GM21619 (cell line): ENCODE results near the gene POU2AF3.
A peak's percentile ranks its signal among the peaks of the same experiment; 100 is the strongest.
"Not testable (repeated sequence)": the region's sequence is repeated elsewhere in the genome, so short reads cannot be mapped to it uniquely, and the experiment has no call there.

Source experiments
- ATAC-seq: cut with Tn5 transposase; IDR thresholded peaks from one replicate; pipeline ENCODE4 v1.9.1; 2021; ENCODE audit not compliant: unreplicated experiment

Gene POU2AF3, protein sequence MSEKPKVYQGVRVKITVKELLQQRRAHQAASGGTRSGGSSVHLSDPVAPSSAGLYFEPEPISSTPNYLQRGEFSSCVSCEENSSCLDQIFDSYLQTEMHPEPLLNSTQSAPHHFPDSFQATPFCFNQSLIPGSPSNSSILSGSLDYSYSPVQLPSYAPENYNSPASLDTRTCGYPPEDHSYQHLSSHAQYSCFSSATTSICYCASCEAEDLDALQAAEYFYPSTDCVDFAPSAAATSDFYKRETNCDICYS

DNA sequence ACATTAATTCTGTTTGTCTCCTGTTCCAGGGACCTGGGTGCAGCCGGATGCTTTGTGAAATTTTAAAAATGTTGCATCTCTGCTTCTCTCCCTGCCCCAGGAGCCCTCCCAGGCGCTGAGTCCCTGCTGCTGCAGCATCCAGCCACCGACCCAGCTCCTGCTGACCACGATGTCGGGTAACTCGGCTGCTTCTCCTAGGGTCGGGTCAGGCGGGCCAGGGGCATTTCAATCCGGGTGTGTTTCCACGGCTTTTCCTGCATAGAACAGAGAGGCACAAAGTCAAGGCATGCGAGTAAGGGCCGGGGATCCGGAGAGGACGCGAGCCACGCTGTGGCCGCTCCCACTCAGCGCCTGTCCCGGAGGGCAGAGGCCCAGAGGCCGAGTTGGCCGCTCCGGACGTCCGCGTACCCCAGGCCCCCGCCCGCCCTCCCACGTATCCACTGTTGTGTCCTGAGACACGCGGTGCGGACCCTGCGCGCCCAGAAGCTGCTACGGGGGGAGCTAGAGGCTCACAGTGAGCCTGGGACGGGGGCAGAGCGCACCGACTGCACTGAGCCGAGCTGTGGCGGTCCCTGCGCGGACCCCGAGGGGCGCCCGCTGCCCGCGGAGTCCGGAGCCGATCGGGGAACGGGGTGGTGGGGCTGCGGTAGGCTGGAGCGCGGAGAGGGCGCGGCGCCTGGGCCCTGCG lies at the start of gene POU2AF3:
Gene POU2AF3 (plus strand): TSS at position 134 of the 688 bp plus-strand sequence. CDS start 36 bp downstream, at position 170.
- peak; percentile 5 for ATAC-seq

- no peak for ATAC-seq
These were observed 47.4 kb upstream of the POU2AF3 start for GRCh38 chr11:111250936-111251335.

DNA sequence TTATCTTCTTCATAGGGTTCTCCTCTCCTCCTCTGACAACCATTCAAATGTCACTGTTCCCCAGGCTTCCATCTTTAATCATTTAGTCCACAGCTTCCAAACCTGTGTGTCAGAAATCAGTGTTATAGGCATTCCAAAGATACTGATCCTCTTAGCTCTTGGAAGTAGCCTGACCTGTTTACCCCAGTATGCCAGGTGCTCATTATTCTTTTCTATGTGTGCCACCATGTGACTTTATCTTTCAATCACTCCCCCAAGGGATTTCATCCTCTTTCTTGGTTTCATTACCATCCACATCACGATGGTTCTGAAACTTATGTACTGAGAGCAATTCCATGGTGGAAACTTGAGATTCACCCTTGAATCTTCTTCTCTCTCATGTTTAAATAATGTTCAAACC lies 45.2 kb upstream of the POU2AF3 start:
- no peak for ATAC-seq

DNA sequence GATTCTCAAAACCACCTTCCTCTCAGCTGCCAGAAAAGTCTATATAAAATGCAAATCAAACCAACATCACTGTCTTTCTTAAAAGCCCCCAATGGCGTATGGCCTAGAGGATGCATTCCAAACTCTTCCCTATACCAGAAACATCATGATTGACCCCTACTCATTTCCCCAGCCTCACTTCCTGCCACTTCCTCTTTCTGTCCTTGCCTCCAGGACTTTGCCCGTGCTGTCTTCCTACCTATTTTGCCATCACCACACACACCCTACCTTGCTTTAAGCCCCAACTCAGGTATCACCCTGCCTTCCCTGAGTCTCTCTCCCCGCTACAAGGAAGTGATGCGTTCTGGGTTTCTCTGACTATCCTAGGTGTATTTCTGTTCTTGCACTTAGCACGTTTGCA lies 44.7 kb upstream of the POU2AF3 start:
- ATAC-seq = no peak

- ATAC-seq = no peak
These were observed 40.3 kb upstream of the POU2AF3 start for GRCh38 chr11:111258046-111258445.

DNA sequence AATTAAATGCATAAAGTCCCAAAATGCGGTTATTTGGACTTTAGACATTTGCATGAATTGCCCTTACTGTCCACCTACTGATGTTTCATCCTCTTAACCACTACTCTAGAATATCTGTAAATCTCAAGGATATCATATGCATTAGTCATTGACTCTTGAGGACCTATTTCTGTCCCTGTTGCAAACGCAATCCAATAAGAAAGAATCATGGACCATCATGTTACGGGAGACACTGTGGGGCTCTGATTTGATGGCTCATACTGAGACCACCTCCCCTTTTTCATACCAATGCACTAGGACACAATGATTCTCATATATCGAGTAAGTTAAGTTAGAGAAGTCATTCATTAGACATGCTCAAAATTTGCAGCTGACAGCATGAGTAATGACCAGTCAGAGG lies 38.5 kb upstream of the POU2AF3 start:
- no peak for ATAC-seq

GRCh38 chr11:111260811-111261210 lies 37.5 kb upstream of the POU2AF3 start:
- no peak for ATAC-seq

DNA sequence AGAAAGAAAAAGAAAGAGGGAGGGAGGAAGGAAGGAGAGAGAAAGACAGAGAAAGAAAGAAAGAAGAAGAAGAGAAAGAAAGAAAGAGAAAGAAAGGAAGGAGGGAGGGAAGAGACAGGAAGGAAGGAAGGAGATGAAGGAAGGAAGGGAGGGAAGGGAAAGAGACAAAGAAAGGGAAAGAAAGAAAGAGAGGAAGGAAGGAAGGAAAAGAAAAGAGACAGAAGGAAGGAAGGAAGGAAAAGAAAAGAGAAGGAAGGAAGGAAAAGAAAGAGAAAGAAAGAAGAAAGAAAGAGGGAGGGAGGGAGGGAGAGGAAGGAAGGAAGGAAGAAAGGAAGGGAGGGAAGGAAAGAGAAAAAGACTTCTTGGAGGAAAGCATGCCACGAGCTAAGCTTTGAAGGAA lies 33.7 kb upstream of the POU2AF3 start:
- no peak for ATAC-seq

- ATAC-seq = no peak
These were observed 32.9 kb upstream of the POU2AF3 start for GRCh38 chr11:111265421-111265820.

- not testable (repeated sequence) for ATAC-seq
These were observed 30.0 kb upstream of the POU2AF3 start for GRCh38 chr11:111268303-111268702.

DNA sequence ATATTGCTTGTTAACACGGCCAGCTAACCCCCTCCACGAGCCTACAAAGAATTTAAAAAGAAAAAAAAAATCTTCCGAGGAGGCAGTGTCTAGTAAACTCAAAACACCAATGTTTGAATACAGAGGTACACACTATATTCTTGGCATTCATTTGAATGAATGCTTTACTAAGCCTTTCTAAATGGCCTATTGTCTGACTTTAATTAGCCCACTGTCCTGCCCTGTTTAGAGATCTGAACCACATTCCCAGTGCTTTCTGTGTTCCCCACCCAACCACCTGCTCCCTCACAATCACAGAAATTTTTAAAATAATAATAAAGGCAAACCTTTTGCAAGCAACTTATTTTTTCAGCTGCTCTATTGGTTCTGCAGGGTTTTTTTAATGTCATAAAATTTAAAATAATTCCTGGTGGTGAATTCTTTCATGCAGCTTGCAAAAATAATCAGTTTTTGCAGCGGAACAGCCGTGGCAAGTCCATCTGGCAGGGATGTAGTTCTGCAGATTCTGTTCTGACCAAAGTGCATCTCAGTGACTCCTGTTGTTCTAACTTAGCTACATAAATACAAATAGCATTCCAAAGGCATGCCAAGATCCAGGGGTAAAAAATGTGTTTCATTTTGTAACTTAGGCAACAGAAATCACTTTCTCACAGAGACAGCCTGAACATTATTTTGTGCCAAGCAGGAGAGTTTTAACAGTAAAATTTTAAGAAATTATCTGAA lies 29.0 kb upstream of the POU2AF3 start:
- ATAC-seq = no peak

DNA sequence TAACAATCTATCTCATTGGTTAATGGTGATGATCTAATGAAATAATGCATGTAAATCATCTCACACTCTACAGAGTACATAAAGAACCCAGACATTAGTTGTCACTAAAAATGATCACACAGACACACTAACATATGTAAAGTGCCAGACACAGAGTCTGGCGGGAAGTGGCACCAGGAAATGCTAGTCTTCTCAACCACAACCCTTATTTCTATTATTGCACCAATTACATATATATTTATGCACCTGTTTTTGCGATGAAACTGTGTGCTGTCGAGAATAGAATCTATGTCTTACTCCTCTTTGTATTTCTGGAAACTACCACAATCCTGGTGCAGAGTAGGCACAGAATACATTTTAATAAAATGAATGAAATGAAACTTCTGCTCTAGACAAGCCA lies 25.9 kb upstream of the POU2AF3 start:
- ATAC-seq = no peak

DNA sequence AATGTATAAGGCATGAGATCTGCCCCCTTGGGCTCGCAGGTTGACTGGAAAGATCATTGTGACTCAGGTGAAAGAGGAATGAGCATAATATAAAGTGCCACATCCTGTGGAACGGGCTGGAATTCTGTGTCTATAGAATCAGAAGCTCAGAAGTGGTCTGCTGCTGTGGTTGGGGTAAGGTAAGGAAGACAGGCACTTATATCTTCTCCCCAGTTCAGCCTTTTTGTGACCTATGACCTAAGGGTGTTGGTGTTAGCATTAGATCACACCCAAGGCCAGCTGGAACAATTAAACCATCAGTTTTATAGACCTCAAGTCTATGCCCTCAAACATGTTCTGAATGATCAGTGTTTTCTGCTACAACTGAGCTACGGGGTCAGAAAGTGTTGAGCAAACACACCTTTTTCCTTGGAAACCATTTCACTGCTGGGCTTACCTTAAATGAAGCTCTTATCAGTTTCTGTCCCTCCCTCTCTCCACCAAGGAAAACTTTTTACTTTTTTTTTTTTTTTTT lies 15.7 kb upstream of the POU2AF3 start:
- no peak for ATAC-seq

DNA sequence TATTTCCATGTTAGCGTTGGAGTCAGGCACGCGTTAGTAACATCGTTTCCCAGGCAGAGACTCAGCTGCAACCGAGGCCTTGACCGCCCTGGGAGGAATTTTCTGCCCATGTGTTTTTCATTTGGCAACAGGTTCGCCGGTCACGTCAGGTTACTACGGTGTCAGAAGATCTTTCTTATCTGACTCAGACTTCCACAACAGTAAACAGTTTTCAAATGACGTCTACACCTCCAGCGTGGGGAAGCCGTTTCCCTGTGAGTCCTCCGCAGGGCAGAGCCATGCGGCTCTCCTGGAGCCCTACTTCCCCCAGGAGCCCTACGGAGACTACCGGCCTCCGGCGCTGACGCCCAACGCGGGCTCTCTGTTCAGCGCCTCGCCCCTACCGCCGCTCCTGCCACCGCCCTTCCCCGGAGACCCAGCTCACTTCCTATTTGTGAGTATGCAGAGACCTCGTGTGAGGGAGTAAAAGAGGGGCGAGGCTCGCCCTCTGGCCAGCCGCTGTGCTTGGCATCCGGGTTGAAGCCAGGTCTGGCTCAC lies 14.3 kb upstream of the POU2AF3 start:
- ATAC-seq = no peak

GRCh38 chr11:111285189-111286091 lies 12.9 kb upstream of the POU2AF3 start:
- no peak for ATAC-seq

- no peak for ATAC-seq
These were observed 6.6 kb upstream of the POU2AF3 start for GRCh38 chr11:111291764-111292163.

GRCh38 chr11:111292408-111292807 lies 5.9 kb upstream of the POU2AF3 start:
- ATAC-seq = not testable (repeated sequence)

DNA sequence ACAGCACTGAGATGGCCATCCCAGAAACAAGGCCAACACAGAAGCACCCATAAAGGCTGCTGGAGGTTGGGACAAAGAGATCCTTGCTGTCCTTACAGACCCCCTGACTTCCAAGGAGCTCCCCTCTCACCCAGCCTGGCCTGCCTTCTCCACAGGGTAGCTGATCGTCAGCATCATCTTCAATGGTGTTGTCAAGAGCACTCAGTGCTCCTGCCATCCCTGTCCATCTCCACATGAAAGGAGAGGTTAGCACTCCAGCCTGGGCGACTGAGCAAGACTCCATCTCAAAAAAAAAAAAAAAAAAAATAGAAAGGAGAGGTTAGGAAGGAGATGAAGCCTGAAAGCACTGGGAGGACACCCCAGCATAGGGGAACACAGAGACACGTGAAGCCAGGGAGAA lies 2.1 kb upstream of the POU2AF3 start:
- no peak for ATAC-seq

DNA sequence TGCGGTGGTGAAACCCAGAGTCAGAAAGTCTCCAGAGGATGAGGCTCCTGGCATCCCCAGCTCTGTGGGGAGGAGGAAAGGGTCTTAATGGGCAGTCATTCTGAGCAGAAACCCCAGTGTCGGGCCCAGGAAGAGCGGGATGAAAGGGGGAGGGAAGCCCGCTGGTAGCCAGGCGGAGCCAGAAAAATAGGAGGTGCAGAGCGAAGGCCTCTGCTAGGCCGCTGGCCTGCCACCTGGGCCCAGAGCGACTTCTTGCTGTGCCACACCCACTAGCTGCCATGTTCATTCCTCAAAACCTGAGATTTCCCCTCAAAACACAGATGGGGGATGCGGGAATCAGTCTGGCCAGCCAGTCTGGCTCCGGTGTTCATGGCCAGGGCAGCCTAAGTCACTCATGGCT lies 650 bp upstream of the POU2AF3 start:
- ATAC-seq = no peak
